ENCODE results near the gene MDP1. TPM values are rescaled to one million over a fixed set of nuclear protein-coding genes. Genes with fewer than 3 reads are reported as not detected.
"Not testable (repeated sequence)": the region's sequence is repeated elsewhere in the genome, so short reads cannot be mapped to it uniquely, and the experiment has no call there.

Gene MDP1
- total RNA-seq, 3 donors from 2014 or later (not counting 1 experiment from before 2014, with no cell fraction given): 4.0 to 6.1 (median 5.5) TPM

DNA sequence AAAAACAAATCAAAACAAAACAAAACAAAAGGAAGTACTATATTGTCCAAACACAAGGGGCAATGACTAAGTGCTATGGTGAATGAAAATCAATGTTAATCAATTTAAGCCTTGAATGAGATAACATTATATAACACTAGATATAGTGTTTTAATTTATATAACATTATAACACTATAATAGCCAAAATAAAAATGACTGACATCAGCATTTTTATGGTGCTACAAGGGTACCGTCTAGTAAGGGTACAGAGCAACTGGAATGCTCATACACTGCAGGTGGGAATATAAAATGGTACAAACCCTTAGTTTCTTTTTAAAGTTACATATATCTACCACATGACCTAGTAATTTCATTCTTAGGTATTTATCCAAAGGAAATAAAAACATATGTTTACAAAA lies 10.6 kb upstream of the MDP1 start:
- Mint-ChIP-seq H3K4me3 (no peak overlapping the region), H3K27me3 (ENCODE audit: low read depth in 2 of 2) (no peaks in the 10 kb centered on the region), H3K4me1 (peaks cover 10 to 15% of the 10 kb centered on the region in 2 donors), H3K9me3 (no peaks in the 10 kb centered on the region), H3K27ac (peak overlapping the region in 1 of 2 donors; percentile 32), H3K36me3 (no peaks in the 10 kb centered on the region)
- H3K9me3 ChIP-seq (ENCODE audit: control insufficient read depth, insufficient read depth, low read length): no peaks in the 10 kb centered on the region
- H3K27ac ChIP-seq (ENCODE audit: low read length): no peak overlapping the region
- intact Hi-C loops (cut with micrococcal nuclease): no loop called here
- H3K4me3 ChIP-seq (ENCODE audit: low read length): no peak overlapping the region
- DNase-seq (no peak), ATAC-seq (no peak)
- H3K4me1 ChIP-seq (ENCODE audit: control insufficient read depth, insufficient read depth, low read length): peaks cover 8% of the 10 kb centered on the region
- H3K27me3 ChIP-seq (ENCODE audit: control insufficient read depth, insufficient read depth, low read length): no peaks in the 10 kb centered on the region
- H3K36me3 ChIP-seq (ENCODE audit: control insufficient read depth, insufficient read depth, low read length): peaks cover 7% of the 10 kb centered on the region
- WGBS (ENCODE audit: insufficient coverage): 83% methylated on average over 1 of the region's 1 CpG
- TF ChIP-seq, protein P1, sequence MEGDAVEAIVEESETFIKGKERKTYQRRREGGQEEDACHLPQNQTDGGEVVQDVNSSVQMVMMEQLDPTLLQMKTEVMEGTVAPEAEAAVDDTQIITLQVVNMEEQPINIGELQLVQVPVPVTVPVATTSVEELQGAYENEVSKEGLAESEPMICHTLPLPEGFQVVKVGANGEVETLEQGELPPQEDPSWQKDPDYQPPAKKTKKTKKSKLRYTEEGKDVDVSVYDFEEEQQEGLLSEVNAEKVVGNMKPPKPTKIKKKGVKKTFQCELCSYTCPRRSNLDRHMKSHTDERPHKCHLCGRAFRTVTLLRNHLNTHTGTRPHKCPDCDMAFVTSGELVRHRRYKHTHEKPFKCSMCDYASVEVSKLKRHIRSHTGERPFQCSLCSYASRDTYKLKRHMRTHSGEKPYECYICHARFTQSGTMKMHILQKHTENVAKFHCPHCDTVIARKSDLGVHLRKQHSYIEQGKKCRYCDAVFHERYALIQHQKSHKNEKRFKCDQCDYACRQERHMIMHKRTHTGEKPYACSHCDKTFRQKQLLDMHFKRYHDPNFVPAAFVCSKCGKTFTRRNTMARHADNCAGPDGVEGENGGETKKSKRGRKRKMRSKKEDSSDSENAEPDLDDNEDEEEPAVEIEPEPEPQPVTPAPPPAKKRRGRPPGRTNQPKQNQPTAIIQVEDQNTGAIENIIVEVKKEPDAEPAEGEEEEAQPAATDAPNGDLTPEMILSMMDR (IDR thresholded peaks at IDR 0.05): no peak

DNA sequence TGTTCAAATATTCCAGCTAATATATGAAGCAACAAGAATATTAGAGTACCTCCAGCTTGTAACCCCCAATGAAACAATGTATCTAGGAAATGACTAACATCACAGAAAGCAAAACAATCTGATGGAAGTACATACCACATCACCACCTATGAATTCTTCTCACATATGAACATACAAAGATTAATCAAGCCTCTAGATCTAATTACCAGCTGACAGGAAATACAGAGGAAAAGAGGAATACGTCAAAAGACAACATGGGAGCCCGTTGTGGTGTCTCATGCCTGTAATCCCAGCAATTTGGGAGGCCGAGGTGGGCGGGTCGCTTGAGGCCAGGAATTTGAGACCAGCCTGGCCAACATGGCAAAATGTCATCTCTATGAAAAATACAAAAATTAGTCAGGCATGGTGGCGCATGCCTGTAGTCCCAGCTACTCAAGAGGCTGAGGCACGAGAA lies 8.8 kb upstream of the MDP1 start:
- Mint-ChIP-seq H3K27me3 (ENCODE audit: low read depth in 2 of 2) (no peaks in the 10 kb centered on the region), H3K4me1 (peaks cover 9 to 10% of the 10 kb centered on the region in 2 donors), H3K27ac (peak overlapping the region; percentile 48 to 50), H3K4me3 (no peak overlapping the region), H3K36me3 (no peaks in the 10 kb centered on the region), H3K9me3 (no peaks in the 10 kb centered on the region)
- Histone ChIP-seq H3K4me1 (ENCODE audit: control insufficient read depth, insufficient read depth, low read length) (no peaks in the 10 kb centered on the region), H3K4me3 (ENCODE audit: low read length) (no peak overlapping the region), H3K36me3 (ENCODE audit: control insufficient read depth, insufficient read depth, low read length) (peaks cover 7% of the 10 kb centered on the region), H3K27ac (ENCODE audit: low read length) (no peak overlapping the region), H3K9me3 (ENCODE audit: control insufficient read depth, insufficient read depth, low read length) (no peaks in the 10 kb centered on the region), H3K27me3 (ENCODE audit: control insufficient read depth, insufficient read depth, low read length) (no peaks in the 10 kb centered on the region)
- ATAC-seq (no peak), DNase-seq (no peak)
- TF ChIP-seq, protein P1 (IDR thresholded peaks at IDR 0.05): no peak
- intact Hi-C loops (cut with micrococcal nuclease): no loop called here
- WGBS (ENCODE audit: insufficient coverage): 96% methylated on average over 7 of the region's 7 CpGs

DNA sequence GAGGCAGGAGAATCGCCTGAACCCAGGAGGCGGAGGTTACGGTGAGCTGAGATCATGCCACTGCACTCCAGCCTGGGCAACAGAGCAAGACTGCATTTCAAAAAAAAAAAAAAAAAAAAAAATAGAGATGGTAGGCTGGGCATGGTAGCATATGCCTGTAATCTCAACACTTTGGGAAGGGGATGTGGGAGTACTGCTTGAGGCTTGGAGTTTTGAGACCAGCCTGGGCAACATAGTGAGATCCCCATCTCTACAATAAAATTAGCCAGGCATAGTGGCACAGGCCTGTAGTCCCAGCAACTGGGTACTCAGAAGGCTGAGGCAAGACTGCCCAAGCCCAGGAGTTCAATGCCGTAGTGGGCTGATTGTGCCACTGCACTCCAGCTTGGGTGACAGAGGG lies 7.1 kb upstream of the MDP1 start:
- H3K27ac Mint-ChIP-seq; intact Hi-C loops (cut with micrococcal nuclease); H3K4me3 Mint-ChIP-seq; H3K4me1 ChIP-seq (ENCODE audit: control insufficient read depth, insufficient read depth, low read length); H3K9me3 ChIP-seq (ENCODE audit: control insufficient read depth, insufficient read depth, low read length); ATAC-seq; H3K4me3 ChIP-seq (ENCODE audit: low read length); H3K27me3 ChIP-seq (ENCODE audit: control insufficient read depth, insufficient read depth, low read length); H3K36me3 Mint-ChIP-seq; H3K4me1 Mint-ChIP-seq; DNase-seq; H3K9me3 Mint-ChIP-seq; H3K27ac ChIP-seq (ENCODE audit: low read length); H3K27me3 Mint-ChIP-seq (ENCODE audit: low read depth in 2 of 2); H3K36me3 ChIP-seq (ENCODE audit: control insufficient read depth, insufficient read depth, low read length): not testable (repeated sequence)
- 98% methylated on average over 4 of the region's 4 CpGs for WGBS (ENCODE audit: insufficient coverage)

DNA sequence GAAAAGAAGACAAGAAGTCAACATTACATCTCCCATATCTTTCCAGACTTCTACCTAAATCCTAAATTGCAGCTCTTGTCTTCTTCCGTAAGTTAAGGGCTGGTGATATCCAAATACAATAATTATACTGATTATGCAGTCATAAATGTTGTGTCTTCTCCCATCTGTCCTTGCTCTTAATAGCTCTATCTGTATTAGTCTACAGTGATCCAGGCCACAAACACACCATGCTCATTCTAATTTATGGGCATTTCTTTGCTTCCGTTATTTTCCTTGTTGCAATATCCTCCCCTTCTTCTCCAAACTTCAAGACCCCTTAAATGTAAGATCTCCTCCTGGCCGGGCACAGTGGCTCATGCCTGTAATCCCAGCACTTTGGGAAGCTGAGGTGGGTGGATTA lies 3.7 kb upstream of the MDP1 start:
- Mint-ChIP-seq H3K9me3 (no peaks in the 10 kb centered on the region), H3K36me3 (no peaks in the 10 kb centered on the region), H3K4me3 (no peak overlapping the region), H3K27ac (no peak overlapping the region), H3K4me1 (peaks cover 19 to 21% of the 10 kb centered on the region in 2 donors), H3K27me3 (ENCODE audit: low read depth in 2 of 2) (no peaks in the 10 kb centered on the region)
- ATAC-seq (no peak), DNase-seq (no peak)
- Histone ChIP-seq H3K27me3 (ENCODE audit: control insufficient read depth, insufficient read depth, low read length) (no peaks in the 10 kb centered on the region), H3K27ac (ENCODE audit: low read length) (no peak overlapping the region), H3K4me1 (ENCODE audit: control insufficient read depth, insufficient read depth, low read length) (peaks cover 16% of the 10 kb centered on the region), H3K36me3 (ENCODE audit: control insufficient read depth, insufficient read depth, low read length) (peaks cover 4% of the 10 kb centered on the region), H3K4me3 (ENCODE audit: low read length) (no peak overlapping the region), H3K9me3 (ENCODE audit: control insufficient read depth, insufficient read depth, low read length) (no peaks in the 10 kb centered on the region)
- intact Hi-C loops (cut with micrococcal nuclease): loop anchor here (5.0 kb wide), 1 partner anchor 93 kb away; the partner anchor contains the start of genes LTB4R and LTB4R2
- 100% methylated on average over 1 of the region's 3 CpGs for WGBS (ENCODE audit: insufficient coverage)
- TF ChIP-seq, protein P1 (IDR thresholded peaks at IDR 0.05): no peak

Data from natural killer cell (primary cell).